ENCODE results near the gene F2RL3.

F2RL3 gene

DNA sequence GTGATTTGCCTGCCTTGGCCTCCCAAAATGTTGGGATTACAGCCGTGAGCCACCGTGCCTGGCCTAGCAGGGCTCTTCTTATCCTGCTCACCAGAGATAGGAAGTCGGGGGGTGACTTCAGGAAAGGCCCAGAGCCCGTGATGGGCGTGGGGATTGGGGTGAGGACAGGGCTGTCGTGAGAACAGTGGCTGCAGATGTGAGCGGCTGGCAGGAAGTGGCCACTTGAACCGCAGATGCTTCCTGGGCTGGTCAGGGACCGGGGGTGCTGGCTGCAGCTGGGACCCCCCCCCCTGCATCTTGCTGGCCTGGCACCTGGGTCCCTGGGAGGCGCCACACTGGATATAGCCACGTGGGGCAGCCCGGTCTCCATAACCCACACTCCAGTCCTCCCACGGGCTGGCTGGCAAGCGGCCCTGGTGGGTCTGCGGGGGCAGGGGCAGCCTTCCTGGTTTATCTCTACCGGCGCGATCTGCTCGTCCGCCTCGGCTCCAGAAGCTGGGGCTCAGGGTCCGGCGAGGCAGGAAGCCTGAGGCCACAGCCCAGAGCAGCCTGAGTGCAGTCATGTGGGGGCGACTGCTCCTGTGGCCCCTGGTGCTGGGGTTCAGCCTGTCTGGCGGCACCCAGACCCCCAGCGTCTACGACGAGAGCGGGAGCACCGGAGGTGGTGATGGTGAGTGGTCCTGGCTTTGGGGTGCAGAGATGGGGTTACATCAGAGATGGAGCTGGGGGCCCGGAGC lies at the start of gene F2RL3:
Gene F2RL3 (plus strand): TSS at position 371 of the 737 bp plus-strand sequence. CDS start 191 bp downstream, at position 562.
- no peak for DNase-seq (ENCODE audit: low read depth in 2 of 3, low spot score in 2 of 3)

DNA sequence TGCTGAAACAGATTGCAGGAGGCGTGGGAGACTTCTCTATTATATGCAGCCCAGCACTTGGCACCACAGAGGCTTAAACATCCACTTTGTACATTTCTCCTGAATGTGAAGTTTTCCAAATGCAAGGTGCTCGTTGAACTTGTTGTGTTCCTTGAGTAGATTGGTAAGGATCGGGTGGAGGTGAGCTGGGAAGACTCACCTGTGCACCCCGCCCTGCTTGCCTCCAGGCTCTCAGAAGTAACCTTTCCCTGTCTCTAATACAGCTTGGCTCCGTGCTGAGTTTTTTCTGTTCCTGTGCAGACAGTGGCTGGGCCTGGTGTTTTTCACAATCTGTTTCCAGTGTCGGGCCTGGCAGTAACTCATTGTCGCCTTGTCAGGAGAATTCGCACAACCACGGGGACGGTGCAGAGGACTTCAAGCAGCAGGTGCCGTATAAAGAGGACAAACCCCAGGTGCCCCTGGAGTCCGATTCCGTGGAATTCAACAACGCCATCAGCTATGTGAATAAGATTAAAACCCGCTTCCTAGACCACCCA lies 47.3 kb upstream of the F2RL3 start:
- DNase-seq (ENCODE audit: low read depth in 2 of 3, low spot score in 2 of 3): no peak

DNA sequence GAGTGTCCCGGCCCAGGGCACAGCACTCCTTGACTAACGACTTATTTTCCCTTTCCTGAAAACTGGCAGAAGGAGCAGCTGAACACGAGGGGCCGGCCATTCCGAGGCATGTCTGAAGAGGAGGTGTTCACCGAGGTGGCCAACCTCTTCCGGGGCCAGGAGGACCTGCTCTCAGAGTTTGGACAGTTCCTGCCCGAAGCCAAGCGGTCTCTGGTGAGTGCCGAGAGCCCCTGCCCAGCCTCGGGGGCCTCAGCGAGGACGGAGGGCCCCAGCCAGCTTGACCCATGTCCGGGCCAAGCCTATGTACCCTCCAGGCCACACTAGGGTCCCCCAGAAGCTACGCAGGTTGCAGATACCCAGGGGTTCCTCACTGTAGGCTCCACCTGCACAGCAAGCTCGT lies 41.9 kb upstream of the F2RL3 start:
- no peak for DNase-seq (ENCODE audit: low read depth in 2 of 3, low spot score in 2 of 3)

DNA sequence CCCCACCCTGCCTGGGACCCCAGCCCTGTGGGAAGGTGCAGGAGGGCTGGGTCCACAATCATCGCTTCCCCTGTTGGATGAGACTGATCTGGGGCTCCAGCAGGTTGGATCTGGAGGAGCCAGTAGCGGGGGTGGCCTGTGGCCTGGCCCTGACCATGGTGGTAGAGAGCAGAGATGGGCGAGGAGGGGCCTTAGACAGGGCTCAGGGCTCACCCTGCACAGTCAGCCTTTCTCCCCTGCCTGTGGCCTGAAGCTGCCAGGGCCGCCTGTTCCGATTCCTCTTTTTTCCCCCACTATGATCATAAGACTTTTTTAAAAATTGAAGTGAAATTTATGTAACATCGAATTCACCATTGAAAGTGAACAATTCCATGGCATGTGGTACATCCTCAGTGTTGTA lies 41.4 kb upstream of the F2RL3 start:
- DNase-seq (ENCODE audit: low read depth in 2 of 3, low spot score in 2 of 3): no peak

DNA sequence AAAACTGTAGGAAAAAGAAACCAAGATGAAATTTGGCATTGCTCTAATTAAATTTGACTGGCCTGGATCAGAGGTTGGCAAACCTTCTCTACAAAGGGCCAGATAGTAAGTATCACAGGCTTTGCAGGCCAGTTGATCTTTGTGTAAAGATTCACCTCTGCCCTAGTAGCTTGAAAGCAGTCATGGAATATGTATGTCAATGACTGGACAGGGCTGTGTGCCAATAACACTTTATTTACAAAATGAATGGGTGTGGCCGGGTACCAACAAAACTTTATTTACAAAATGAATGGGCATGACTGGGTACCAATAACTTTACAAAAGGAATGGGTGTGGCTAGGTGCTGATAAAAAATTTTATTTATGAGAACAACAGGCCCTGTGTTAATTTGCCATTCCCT lies 39.6 kb upstream of the F2RL3 start:
- no peak for DNase-seq (ENCODE audit: low read depth in 2 of 3, low spot score in 2 of 3)

DNA sequence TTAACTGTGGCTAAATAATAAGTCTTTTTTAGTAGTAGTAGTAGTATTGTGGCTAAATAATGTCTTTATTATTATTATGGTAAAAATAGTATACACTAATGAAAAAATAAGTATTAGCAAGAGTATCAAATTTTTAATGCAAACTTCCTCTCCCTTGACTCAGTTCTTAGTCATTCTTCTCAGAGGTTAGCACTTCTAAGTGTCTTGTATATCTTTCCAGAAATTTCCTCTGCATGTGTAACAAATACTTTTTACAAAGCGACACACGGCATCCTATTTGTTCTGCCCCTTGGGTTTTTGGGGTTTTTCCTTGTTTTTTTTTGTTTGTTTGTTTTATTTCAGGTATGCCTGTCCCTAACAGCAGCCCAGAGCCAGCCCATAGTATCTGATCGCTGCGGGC lies 38.7 kb upstream of the F2RL3 start:
- DNase-seq (ENCODE audit: low read depth in 2 of 3, low spot score in 2 of 3): no peak

DNA sequence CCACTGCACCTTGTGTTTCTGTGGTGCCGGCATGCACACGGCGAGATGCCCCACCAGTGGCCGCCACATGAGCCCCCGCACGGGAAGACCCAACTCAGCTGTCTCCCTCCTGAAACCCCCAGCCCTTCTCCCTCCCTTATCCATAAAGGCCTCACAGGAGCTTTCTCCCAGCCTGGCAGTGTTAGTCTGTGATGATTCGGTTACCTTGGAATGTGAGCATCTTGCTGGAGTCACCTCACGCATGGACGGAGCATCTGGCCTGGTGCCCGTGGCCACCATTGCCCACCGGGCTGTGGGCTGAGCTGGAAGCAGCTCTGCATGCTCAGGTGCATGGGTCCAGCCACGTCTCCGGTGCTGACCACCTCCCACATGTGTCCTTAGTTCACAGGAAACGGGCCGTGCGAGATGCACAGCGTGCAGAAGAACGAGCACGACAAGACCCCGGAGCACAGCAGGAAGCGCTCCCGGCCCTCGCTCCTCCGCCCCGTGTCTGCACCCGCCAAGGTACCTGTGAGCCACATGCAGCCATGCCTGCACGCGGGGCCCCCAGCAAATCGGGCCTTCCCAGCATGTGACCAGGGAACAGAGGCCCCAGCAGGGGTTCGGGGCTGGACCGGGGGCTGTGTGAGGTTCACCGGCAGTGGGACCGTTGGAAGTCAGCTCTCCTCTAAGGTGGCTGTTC lies 37.6 kb upstream of the F2RL3 start:
- DNase-seq (ENCODE audit: low read depth in 2 of 3, low spot score in 2 of 3): no peak

DNA sequence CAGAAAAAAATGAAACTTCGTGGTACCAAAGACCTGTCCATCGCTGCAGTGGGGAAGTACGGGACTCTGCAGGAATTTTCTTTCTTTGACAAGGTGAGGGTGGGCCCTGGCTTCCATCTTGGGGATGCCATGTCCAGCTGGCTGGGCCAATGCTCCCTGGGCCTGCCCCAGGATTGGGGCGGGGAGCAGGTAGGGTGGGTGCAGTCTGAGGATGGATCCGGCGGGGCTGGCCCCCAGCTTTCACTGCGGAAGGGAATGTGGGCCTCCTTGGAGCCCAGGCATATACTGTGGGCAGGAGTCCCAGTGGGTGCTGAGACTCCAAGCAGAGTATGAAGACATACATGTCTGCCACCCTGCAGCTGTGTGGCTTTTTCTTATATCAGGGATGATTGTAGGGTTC lies 35.7 kb upstream of the F2RL3 start:
- DNase-seq (ENCODE audit: low read depth in 2 of 3, low spot score in 2 of 3): no peak

DNA sequence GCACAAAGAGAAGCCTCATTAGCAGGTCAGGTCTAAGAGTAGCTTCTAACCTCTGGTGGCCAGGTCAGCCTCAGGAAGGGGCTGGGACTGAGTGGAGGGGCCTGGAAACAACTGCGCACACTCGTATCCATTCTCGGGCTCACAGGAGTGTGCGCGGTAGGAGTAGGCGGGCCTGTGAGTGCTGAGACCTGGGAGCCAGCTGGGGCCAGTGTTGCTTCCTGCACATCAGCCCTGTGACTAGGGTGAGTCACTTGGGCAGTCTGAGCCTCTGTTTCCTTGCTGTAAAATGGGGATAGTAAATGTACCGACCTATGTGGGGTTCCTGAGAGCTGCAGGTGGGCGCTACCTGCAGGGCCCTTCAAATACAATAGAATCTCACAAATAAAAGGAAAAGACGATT lies 32.7 kb upstream of the F2RL3 start:
- no peak for DNase-seq (ENCODE audit: low read depth in 2 of 3, low spot score in 2 of 3)

DNA sequence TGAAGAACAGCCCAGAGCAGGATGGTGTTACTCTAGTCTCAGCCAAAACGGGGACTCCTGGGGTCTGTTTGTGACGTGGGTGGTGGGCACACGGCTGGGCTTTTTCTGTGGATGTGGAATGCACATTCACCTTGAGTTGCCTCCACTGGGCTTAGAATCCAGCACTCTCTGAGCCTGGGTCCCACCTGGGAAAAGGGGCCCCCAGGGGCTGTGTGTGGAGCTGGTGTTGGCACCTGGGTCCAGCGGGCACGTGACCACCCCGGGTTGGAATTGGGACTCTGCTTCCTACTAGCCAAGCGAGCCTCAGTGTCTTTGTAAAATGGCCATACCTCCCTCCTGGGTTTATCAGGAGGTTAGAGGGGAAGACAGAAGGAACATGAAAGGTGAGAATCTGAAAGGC lies 29.2 kb upstream of the F2RL3 start:
- no peak for DNase-seq (ENCODE audit: low read depth in 2 of 3, low spot score in 2 of 3)

DNA sequence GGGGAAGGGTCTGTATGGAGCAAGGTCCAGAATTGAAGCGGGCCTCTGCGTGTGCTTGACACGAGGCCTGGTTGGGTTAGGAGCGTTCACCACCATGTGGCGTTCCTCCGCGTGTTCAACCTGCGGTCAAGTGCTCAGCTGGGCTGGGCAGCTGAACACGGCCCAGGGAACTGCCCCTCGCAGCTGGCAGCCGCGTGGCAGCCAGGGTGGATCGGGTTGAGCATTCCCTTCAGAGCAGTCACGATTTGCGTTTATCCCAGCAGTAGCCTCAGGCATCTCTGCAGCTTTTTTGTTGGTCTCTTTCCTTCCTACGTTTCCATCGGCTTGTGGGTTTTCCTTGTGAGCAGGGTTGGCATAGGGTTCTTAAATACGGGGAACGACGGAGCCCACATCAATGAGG lies 28.7 kb upstream of the F2RL3 start:
- DNase-seq (ENCODE audit: low read depth in 2 of 3, low spot score in 2 of 3): no peak

DNA sequence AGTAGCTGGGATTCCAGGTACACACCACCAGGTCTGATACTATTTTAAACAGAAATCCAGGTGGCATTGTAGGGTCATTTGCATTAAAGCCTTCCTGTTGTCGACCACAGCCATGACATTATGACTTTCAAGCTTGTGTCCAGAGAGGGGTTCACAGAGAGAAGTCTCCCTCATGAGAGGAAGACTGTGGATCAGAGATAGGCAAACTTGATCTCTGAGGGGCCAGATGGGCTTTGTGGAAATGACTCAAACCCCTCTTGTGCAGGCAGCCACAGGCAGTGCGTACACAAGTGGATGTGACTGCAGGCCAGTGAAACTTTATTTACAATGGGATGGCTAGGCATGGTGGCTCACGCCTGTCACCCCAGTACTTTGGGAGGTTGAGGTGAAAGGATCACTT lies 27.8 kb upstream of the F2RL3 start:
- DNase-seq (ENCODE audit: low read depth in 2 of 3, low spot score in 2 of 3): no peak

DNA sequence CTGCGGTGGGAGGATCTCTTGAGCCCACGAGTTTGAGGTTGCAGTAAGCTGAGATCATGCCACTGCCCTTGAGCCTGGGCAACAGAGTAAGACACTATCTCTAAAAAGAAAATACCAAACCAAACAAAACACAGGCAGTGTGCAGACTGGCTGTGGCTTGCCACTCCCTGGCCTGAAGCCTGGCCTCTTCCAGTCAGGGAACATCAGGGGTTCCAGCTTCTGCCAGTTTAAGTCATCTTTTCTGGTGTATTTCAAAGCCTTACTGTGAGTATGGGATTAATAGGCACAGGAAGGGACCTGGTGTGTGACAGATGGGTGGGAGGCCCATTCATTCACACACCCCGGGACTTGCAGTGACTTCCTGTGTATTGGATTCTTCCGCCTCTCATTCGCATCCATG lies 27.0 kb upstream of the F2RL3 start:
- no peak for DNase-seq (ENCODE audit: low read depth in 2 of 3, low spot score in 2 of 3)

DNA sequence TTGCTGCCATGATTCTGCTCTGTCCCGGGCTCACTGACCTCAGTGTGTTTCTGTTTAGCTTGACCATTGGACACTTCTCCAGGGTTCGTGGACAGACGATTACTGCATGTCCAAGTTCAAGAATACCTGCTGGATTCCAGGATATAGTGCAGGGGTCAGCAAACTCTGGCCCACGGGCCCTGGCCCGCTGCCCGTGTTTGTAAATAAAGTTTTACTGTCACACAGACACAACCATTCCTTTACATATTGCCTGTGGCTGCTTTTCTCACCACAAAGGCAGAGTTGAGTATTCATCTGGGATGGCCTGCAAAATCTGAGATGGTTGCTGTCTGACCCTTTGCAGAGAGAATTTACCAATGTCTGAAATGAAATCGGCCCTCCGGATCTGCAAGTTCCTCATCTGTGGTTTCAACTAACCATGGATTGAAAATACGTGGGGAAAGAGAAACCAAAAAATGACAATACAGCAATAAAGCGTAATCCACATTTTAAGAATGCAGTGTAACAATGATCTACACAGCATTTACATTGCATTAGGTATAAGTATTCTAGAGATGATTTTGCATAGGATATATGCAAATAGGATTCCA lies 25.9 kb upstream of the F2RL3 start:
- DNase-seq (ENCODE audit: low read depth in 2 of 3, low spot score in 2 of 3): no peak

DNA sequence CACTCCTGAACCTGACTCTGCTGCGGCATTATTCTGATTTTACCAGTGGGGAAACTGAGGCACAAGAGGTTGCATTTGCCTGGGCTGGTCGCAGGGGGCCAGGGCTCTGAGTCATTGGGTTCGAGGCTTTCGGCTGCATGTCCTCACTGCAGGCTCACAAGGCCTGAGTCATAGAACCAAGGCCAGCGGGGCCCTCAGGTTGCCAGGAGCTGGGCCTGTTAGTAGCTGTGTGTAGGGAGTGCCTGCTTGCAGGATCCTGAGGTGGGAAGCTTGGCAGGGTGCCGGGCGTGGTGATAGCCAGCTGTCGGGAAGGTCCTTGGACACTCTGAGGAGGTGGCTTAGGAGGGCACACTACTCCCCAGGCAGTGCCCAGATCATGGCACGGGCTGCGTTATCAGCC lies 21.6 kb upstream of the F2RL3 start:
- DNase-seq (ENCODE audit: low read depth in 2 of 3, low spot score in 2 of 3): no peak

DNA sequence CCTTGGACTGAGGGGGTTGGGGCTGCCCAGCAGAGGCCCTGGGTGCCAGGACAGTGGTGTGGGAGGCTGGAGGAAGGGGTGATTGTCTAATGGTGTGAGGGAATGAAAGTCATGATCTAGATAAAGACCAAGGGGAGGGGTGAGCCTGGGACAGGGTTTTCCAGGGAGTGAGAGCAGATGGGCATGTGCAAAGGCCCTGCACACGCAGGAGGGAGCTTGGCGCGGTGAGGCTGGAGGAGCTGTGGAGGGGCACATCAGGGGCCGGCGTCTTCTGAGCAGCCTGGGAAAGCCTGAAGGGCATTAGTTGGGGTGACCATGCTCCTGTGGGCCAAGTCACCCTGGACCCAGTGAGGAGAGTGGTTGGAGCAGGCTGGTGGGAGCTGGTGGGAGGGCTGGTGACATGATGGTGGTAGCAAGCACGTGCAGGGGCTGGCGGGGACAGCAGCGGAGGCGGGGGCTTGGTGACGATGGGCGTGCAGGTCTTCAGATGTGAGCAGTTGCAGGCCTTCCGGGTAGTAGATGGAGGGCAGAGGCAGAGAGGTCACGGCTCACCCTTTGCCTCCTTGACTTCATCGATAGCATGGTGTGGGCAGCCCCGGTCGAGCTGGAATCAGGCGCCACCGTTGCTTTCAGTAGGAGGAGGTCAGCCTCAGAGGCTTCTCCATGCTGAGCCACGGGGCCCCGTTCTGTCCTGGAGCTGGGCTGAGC lies 20.2 kb upstream of the F2RL3 start:
- DNase-seq (ENCODE audit: low read depth in 2 of 3, low spot score in 2 of 3): no peak

DNA sequence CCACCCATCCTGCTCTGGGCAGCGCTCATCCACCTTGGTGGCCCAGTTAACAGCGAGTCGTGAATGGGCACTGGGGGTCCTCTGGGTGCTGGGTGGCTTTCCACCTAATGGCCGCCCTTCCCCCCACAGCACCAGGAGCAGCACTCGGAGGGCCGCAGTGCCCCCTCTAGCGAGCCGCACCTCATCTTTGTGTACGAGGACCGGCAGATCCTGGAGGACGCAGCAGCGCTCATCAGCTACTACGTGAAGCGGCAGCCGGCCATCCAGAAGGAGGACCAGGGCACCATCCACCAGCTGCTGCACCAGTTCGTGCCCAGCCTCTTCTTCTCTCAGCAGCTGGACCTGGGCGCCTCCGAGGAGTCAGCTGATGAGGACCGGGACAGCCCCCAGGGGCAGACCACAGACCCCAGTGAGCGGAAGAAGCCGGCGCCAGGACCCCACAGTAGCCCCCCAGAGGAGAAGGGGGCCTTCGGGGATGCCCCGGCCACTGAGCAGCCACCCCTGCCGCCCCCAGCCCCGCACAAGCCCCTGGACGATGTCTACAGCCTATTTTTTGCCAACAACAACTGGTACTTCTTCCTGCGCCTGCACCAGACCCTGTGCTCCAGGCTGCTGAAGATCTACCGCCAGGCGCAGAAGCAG lies 19.3 kb upstream of the F2RL3 start:
- DNase-seq (ENCODE audit: low read depth in 2 of 3, low spot score in 2 of 3): no peak

DNA sequence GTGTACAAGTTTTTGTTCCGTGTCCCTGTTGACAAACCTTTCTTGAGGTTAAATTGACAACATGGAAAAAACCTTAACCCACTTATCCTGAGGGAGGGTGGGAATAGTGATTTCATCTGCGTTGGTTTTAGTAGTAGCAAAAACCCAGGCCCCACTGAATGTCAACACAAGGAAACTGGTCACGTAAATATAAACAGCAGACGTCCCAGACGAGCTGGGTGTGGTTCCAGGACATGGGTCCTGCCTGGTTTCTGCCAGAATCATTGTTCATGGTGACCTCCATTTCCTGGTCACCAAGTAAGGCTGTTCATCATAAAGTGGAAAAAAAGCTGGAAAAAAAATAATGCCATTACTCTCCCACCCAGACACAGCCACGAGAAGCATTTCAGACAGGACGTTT lies 16.9 kb upstream of the F2RL3 start:
- no peak for DNase-seq (ENCODE audit: low read depth in 2 of 3, low spot score in 2 of 3)

DNA sequence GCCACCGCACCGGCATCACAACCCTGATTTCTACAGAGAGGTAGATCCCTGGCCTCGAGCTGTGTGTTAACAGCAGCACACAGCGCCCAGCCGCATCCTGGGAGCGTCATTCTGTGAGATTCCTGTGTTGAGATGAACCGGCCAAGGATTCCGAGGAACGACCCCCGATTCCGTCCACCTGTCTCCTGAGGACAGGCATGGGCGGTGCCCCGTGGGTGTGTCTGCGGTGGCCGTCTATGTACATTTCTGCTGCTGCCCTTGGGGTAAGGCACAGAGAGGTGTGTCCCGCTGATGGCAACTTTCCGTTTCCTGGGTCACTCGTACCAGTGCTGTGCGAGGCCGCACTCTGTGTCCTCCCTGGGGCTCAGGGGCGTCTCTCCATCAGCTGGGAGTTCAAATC lies 16.1 kb upstream of the F2RL3 start:
- no peak for DNase-seq (ENCODE audit: low read depth in 2 of 3, low spot score in 2 of 3)

DNA sequence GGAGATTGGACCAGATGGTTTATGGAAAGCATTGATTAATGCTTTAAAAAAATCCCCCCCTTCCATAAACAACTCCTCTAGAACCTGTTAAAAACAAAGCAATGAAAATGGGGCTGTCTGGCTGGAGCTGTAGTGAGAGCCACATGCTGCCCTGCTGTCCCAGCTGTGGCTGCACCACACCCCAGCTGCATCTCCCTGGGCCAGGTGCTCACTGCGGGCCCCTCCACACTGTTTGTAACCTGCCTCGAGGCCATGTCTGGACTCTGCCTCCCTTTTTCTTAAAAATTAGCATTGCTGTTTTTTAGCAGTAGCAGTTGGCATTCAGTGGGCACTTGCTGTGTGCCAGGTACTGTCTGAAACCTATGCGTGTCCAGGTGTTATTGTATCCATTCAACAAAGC lies 15.2 kb upstream of the F2RL3 start:
- no peak for DNase-seq (ENCODE audit: low read depth in 2 of 3, low spot score in 2 of 3)

DNA sequence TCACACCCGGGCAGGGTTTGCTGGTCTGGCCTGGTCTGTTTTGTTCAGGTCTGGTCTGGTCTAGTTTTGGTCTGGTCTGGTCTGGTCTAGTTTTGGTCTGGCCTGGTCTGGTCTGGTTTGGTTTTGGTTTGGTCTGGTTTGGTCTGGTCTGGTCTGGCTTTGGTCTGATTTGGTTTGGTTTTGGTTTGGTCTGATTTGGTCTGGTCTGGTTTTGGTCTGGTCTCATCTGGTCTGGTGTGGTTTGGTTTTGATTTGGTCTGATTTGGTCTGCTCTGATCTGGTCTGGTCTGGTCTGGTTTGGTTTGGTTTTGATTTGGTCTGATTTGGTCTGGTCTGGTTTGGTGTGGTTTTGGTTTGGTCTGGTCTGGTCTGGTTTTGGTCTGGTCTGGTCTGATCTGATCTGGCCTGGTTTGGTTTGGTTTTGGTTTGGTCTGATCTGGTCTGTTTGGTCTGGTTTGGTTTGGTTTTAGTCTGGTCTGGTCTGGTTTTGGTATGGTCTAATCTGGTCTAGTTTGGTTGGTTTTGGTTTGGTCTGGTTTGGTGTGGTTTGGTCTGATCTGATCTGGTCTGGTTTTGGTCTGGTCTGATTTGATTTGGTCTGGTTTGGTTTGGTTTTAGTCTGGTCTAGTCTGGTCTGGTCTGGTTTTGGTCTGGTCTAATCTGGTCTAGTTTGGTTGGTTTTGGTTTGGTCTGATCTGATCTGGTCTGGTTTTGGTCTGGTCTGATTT lies 14.4 kb upstream of the F2RL3 start:
- no peak for DNase-seq (ENCODE audit: low read depth in 2 of 3, low spot score in 2 of 3)

All from activated CD8-positive, alpha-beta memory T cell treated with anti-CD3 and anti-CD28 coated beads for 48 hours (primary cell).